MM.1S (cell line): ENCODE measurements around the gene FMN1.

Experiments
- DNase-seq: peaks from one replicate; pipeline ENCODE4 v3.0.0-alpha.2; 2015
- H2AFZ ChIP-seq: fragments of 300-600 bp; sonication (generic); 2 replicates; pipeline ENCODE4 v1.6.0; 2016; ENCODE audit warnings: antibody characterized with exemption, low read length
- H3F3A ChIP-seq: fragments of 300-600 bp; sonication (generic); 2 replicates; pipeline ENCODE4 v1.6.1; 2016; ENCODE audit warnings: mild to moderate bottlenecking, antibody characterized with exemption, low read length, moderate library complexity, mixed read lengths; ENCODE audit not compliant: insufficient read depth
- H3K27ac ChIP-seq: fragments of 300-600 bp; sonication (generic); 2 replicates; pipeline ENCODE4 v1.5.1; 2016; ENCODE audit warnings: mild to moderate bottlenecking, low read length
- H3K27me3 ChIP-seq: fragments of 300-600 bp; sonication (generic); replicated peaks from 2 replicates; pipeline ENCODE4 v1.6.0; 2016; ENCODE audit warnings: low read length; ENCODE audit not compliant: insufficient read depth
- H3K36me3 ChIP-seq: fragments of 300-600 bp; sonication (generic); replicated peaks from 2 replicates; pipeline ENCODE4 v1.6.1; 2016; ENCODE audit warnings: mild to moderate bottlenecking, low read length, mixed read lengths; ENCODE audit not compliant: insufficient read depth
- H3K4me1 ChIP-seq: fragments of 300-600 bp; sonication (generic); 2 replicates; pipeline ENCODE4 v1.6.1; 2016; ENCODE audit warnings: low read length, mixed read lengths
- H3K4me2 ChIP-seq: fragments of 300-600 bp; sonication (generic); 2 replicates; pipeline ENCODE4 v1.6.0; 2016; ENCODE audit warnings: low read depth, low read length
- H3K4me3 ChIP-seq: fragments of 300-600 bp; sonication (generic); 2 replicates; pipeline ENCODE4 v1.5.1; 2016; ENCODE audit warnings: low read length, mixed read lengths
- H3K79me2 ChIP-seq: fragments of 300-600 bp; sonication (generic); 2 replicates; pipeline ENCODE4 v1.6.1; 2016; ENCODE audit warnings: mixed run types, low read length, mixed read lengths
- H3K9ac ChIP-seq: fragments of 300-600 bp; sonication (generic); 2 replicates; pipeline ENCODE4 v1.6.1; 2016; ENCODE audit warnings: low read length, mixed read lengths
- H3K9me2 ChIP-seq: fragments of 300-600 bp; sonication (generic); replicated peaks from 2 replicates; pipeline ENCODE4 v1.6.1; 2016; ENCODE audit warnings: mild to moderate bottlenecking, low read length, mixed read lengths; ENCODE audit not compliant: insufficient read depth
- H3K9me3 ChIP-seq: fragments of 300-600 bp; sonication (generic); replicated peaks from 2 replicates; pipeline ENCODE4 v1.6.1; 2016; ENCODE audit warnings: mild to moderate bottlenecking, low read length, mixed read lengths; ENCODE audit not compliant: insufficient read depth
- H4K20me1 ChIP-seq: fragments of 300-600 bp; sonication (generic); 2 replicates; pipeline ENCODE4 v1.6.1; 2016; ENCODE audit warnings: mild to moderate bottlenecking, low read length, moderate library complexity, mixed read lengths; ENCODE audit not compliant: insufficient read depth
- CTCF ChIP-seq: fragments of 300-600 bp; sonication (generic); IDR thresholded peaks from 2 replicates; pipeline ENCODE4 v1.5.1; 2016; ENCODE audit warnings: antibody characterized with exemption, low read length, mixed read lengths
- EZH2 ChIP-seq: fragments of 300-600 bp; sonication (generic); optimal IDR thresholded peaks from 2 replicates; pipeline ENCODE3; 2017; ENCODE audit warnings: low read depth, mild to moderate bottlenecking, antibody characterized with exemption, low read length, mixed read lengths
- EZH2phosphoT487 ChIP-seq: fragments of 300-600 bp; sonication (generic); IDR thresholded peaks from 2 replicates; pipeline ENCODE4 v1.6.1; 2018; ENCODE audit warnings: antibody characterized with exemption, low read length

The FMN1 gene

DNA sequence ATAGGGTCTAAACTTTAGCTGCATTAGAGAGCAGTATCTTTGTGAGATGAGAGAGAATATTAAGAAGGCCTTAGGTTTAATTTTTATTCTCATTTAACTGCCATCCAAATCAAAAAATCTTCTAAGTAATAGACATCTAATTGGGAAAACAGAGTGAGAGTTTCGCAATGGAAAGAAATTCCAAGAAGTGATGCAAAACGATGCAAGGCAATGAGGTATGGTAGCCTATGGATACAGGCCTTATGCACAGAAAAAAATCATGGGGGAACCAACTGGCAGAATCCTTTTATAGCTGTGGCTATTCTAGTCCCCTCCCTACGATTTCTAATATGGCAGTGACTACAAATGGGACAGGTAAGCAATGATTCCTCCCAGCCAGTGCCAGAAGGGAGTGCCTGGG is 250.8 kb downstream of the FMN1 start:
- TF ChIP-seq EZH2phosphoT487 (no peak), EZH2 (no peak), CTCF (no peak)
- H4K20me1 ChIP-seq = no peaks in the 10 kb centered on the region
- H3K4me2 ChIP-seq = no peak overlapping the region
- no peak overlapping the region for H2AFZ ChIP-seq
- H3K27me3 ChIP-seq = no peaks in the 10 kb centered on the region
- H3K4me3 ChIP-seq = no peak overlapping the region
- no peak for DNase-seq
- H3K27ac ChIP-seq = no peak overlapping the region
- no peaks in the 10 kb centered on the region for H3K4me1 ChIP-seq
- H3K9me2 ChIP-seq = no peaks in the 10 kb centered on the region
- H3K36me3 ChIP-seq = no peaks in the 10 kb centered on the region
- H3F3A ChIP-seq = no peaks in the 10 kb centered on the region
- H3K9me3 ChIP-seq = no peaks in the 10 kb centered on the region
- peaks cover 38% of the 10 kb centered on the region for H3K79me2 ChIP-seq
- no peak overlapping the region for H3K9ac ChIP-seq

DNA sequence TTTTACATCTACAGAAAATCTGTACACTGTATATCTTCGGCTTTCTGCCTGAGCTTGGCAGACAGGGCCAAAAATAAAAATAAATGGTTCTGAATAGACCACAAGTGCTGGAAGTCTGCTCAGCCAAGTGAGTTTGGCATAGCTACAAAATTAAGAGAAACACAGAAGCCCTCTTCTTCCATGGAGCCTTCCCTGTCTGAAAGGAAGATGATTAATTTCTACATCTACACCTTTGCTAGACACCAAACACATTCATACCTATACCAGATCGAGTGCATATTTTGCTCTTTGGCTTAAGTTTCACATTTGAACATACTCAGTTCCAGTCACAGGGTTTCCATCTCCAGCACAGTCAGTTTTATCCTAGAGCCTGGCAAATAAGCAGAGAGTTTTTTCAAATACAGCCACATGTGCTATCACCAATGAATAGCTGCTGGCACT is 252.1 kb downstream of the FMN1 start:
- H3K27me3 ChIP-seq = no peaks in the 10 kb centered on the region
- no peak overlapping the region for H3K4me3 ChIP-seq
- no peaks in the 10 kb centered on the region for H3K9me3 ChIP-seq
- TF ChIP-seq EZH2 (no peak), EZH2phosphoT487 (no peak), CTCF (no peak)
- H4K20me1 ChIP-seq = no peaks in the 10 kb centered on the region
- no peaks in the 10 kb centered on the region for H3F3A ChIP-seq
- H3K9me2 ChIP-seq = no peaks in the 10 kb centered on the region
- H3K4me2 ChIP-seq = no peak overlapping the region
- H3K36me3 ChIP-seq = 0 out of 2 replicates have a peak, but pooled peaks cover 1% of the 10 kb centered on the region
- H3K79me2 ChIP-seq = peaks cover 33% of the 10 kb centered on the region
- H3K27ac ChIP-seq = no peak overlapping the region
- H3K9ac ChIP-seq = no peak overlapping the region
- no peaks in the 10 kb centered on the region for H3K4me1 ChIP-seq
- no peak overlapping the region for H2AFZ ChIP-seq
- no peak for DNase-seq

DNA sequence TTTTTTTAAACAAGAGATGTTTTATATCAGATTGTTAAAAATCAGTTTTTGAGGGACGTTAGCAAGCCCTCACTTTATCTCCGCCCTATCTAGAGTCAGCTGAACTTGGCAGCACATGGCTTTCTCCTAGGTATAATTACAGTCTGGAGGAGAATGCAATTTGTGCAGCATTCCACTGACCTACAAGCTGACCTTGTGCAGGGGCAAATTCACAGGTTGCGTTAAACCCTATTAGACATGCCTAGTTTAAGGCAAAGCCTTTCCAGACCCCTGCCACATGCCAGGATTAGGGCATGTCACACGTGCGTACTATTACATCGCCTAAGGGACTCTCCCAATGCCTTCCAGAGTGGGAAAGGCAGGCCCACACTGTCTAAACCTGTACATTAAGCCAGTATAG is 252.7 kb downstream of the FMN1 start:
- DNase-seq = no peak
- Histone ChIP-seq H3K9me3 (no peaks in the 10 kb centered on the region), H3K4me3 (no peak overlapping the region), H3K9ac (no peak overlapping the region), H3K4me1 (no peaks in the 10 kb centered on the region), H4K20me1 (no peaks in the 10 kb centered on the region), H2AFZ (no peak overlapping the region), H3K27me3 (no peaks in the 10 kb centered on the region), H3K9me2 (no peaks in the 10 kb centered on the region), H3K4me2 (no peak overlapping the region), H3K79me2 (peaks cover 33% of the 10 kb centered on the region), H3K36me3 (0 out of 2 replicates have a peak, but pooled peaks cover 2% of the 10 kb centered on the region), H3K27ac (no peak overlapping the region), H3F3A (no peaks in the 10 kb centered on the region)
- TF ChIP-seq CTCF (no peak), EZH2phosphoT487 (no peak), EZH2 (no peak)
